Liver (tissue), 2 donors: Measurements from ENCODE around the gene PCDH9.

Experiments used
- RXRA ChIP-seq, 2 donors: IDR thresholded peaks; 2 replicates each; pipeline ENCODE4 v1.6.1; 2017 to 2018; ENCODE audit warnings: antibody characterized with exemption in 2 of 2, mild to moderate bottlenecking in 1 of 2
- TAF1 ChIP-seq: conservative IDR thresholded peaks from 2 replicates; pipeline ENCODE4 v1.6.1; 2016; ENCODE audit warnings: antibody characterized with exemption, mild to moderate bottlenecking
- ZBTB33 ChIP-seq: IDR thresholded peaks from 2 replicates; pipeline ENCODE4 v1.6.1; 2016; ENCODE audit warnings: antibody characterized with exemption
- donor health status: healthy.

GRCh38 chr13:67017276-67017675, 212.9 kb downstream of the PCDH9 start:
- TF ChIP-seq TAF1 = no peak
- no peak for TF ChIP-seq ZBTB33
- TF ChIP-seq RXRA (IDR thresholded peaks at IDR 0.05) = no peak
